Measurements from ENCODE around the gene UPK2. TPM values are rescaled to one million over a fixed set of nuclear protein-coding genes. Genes with fewer than 3 reads are reported as not detected.

UPK2 gene
- total RNA-seq, 1 donor from 2014 or later = not detected

GRCh38 chr11:118918128-118918685 is 37.9 kb upstream of the UPK2 start:
- H3K27ac Mint-ChIP-seq (ENCODE audit: unreplicated experiment) = no peak overlapping the region
- H3K4me3 Mint-ChIP-seq (ENCODE audit: unreplicated experiment) = peak overlapping the region; percentile 63
- H3K27me3 Mint-ChIP-seq (ENCODE audit: unreplicated experiment) = no peaks in the 10 kb centered on the region
- no peak for DNase-seq
- peaks cover 2% of the 10 kb centered on the region for H3K9me3 Mint-ChIP-seq (ENCODE audit: unreplicated experiment)
- no peak for TF ChIP-seq CTCF (IDR thresholded peaks at IDR 0.05; ENCODE audit: partially characterized antibody, unreplicated experiment)
- H3K36me3 Mint-ChIP-seq (ENCODE audit: unreplicated experiment) = no peaks in the 10 kb centered on the region
- H3K4me1 Mint-ChIP-seq (ENCODE audit: low read depth, unreplicated experiment) = peaks cover 53% of the 10 kb centered on the region

- Mint-ChIP-seq H3K36me3 (ENCODE audit: unreplicated experiment) (no peaks in the 10 kb centered on the region), H3K27ac (ENCODE audit: unreplicated experiment) (no peak overlapping the region), H3K27me3 (ENCODE audit: unreplicated experiment) (no peaks in the 10 kb centered on the region), H3K4me3 (ENCODE audit: unreplicated experiment) (no peak overlapping the region), H3K9me3 (ENCODE audit: unreplicated experiment) (peaks cover 4% of the 10 kb centered on the region), H3K4me1 (ENCODE audit: low read depth, unreplicated experiment) (peaks cover 56% of the 10 kb centered on the region)
- TF ChIP-seq CTCF (IDR thresholded peaks at IDR 0.05; ENCODE audit: partially characterized antibody, unreplicated experiment) = no peak
- DNase-seq = no peak
Measured at GRCh38 chr11:118918686-118919280, 37.3 kb upstream of the UPK2 start.

GRCh38 chr11:118921121-118921928 is 34.8 kb upstream of the UPK2 start:
- DNase-seq = no peak
- peak overlapping the region; percentile 59 for H3K27ac Mint-ChIP-seq (ENCODE audit: unreplicated experiment)

GRCh38 chr11:118921929-118922744 is 34.0 kb upstream of the UPK2 start:
- H3K27me3 Mint-ChIP-seq (ENCODE audit: unreplicated experiment) = peaks cover 8% of the 10 kb centered on the region
- H3K4me3 Mint-ChIP-seq (ENCODE audit: unreplicated experiment) = no peak overlapping the region
- H3K27ac Mint-ChIP-seq (ENCODE audit: unreplicated experiment) = no peak overlapping the region
- peaks cover 44% of the 10 kb centered on the region for H3K4me1 Mint-ChIP-seq (ENCODE audit: low read depth, unreplicated experiment)
- TF ChIP-seq CTCF (IDR thresholded peaks at IDR 0.05; ENCODE audit: partially characterized antibody, unreplicated experiment) = no peak
- DNase-seq = no peak
- peaks cover 10% of the 10 kb centered on the region for H3K9me3 Mint-ChIP-seq (ENCODE audit: unreplicated experiment)
- H3K36me3 Mint-ChIP-seq (ENCODE audit: unreplicated experiment) = no peaks in the 10 kb centered on the region

More at GRCh38 chr11:118921121-118921928, 34.8 kb upstream of the UPK2 start:
- H3K27me3 Mint-ChIP-seq (ENCODE audit: unreplicated experiment) = peaks cover 5% of the 10 kb centered on the region
- peak overlapping the region; percentile 69 for H3K4me3 Mint-ChIP-seq (ENCODE audit: unreplicated experiment)
- no peak for TF ChIP-seq CTCF (IDR thresholded peaks at IDR 0.05; ENCODE audit: partially characterized antibody, unreplicated experiment)
- H3K36me3 Mint-ChIP-seq (ENCODE audit: unreplicated experiment) = no peaks in the 10 kb centered on the region
- peaks cover 10% of the 10 kb centered on the region for H3K9me3 Mint-ChIP-seq (ENCODE audit: unreplicated experiment)
- H3K4me1 Mint-ChIP-seq (ENCODE audit: low read depth, unreplicated experiment) = peaks cover 50% of the 10 kb centered on the region
